GM12892 (cell line): ENCODE measurements around the gene ARR3.

Experiments
- POLR2A ChIP-seq: IDR thresholded peaks from 2 replicates; pipeline ENCODE4 v1.6.1; 2011; ENCODE audit warnings: low read depth, low read length, control low read depth
- POLR2AphosphoS5 ChIP-seq: IDR thresholded peaks from 2 replicates; pipeline ENCODE4 v1.6.1; 2011; ENCODE audit warnings: low read depth, low read length, control low read depth

GRCh38 chrX:70322784-70323183 lies 54.6 kb downstream of the ARR3 start:
- TF ChIP-seq POLR2A (no peak), POLR2AphosphoS5 (no peak)
